ENCODE results near the gene ZNF557.

DNA sequence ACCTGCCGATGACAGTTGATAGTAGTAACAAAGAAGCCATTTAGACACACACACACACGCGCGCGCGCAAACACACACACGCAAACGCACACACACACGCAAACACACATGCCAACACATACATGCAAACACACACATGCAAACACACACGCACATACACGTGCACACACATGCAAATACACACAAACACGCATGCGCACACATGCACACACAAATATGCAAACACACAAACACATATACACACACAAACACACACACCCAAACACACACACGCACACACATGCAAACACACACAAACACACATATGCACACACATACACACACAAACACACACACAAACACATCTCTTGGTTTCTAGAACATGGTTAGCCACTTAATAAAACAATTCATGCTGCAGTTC lies 50.1 kb downstream of the ZNF557 start:
- TF ChIP-seq, protein P1, sequence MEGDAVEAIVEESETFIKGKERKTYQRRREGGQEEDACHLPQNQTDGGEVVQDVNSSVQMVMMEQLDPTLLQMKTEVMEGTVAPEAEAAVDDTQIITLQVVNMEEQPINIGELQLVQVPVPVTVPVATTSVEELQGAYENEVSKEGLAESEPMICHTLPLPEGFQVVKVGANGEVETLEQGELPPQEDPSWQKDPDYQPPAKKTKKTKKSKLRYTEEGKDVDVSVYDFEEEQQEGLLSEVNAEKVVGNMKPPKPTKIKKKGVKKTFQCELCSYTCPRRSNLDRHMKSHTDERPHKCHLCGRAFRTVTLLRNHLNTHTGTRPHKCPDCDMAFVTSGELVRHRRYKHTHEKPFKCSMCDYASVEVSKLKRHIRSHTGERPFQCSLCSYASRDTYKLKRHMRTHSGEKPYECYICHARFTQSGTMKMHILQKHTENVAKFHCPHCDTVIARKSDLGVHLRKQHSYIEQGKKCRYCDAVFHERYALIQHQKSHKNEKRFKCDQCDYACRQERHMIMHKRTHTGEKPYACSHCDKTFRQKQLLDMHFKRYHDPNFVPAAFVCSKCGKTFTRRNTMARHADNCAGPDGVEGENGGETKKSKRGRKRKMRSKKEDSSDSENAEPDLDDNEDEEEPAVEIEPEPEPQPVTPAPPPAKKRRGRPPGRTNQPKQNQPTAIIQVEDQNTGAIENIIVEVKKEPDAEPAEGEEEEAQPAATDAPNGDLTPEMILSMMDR (IDR thresholded peaks at IDR 0.05 in 2 of 3, conservative IDR thresholded peaks at IDR 0.05 in 1 of 3; ENCODE audit: borderline replicate concordance in 1 of 3, insufficient read depth in 1 of 3, low read depth in 2 of 3, low read length in 2 of 3): no peak
- TF ChIP-seq CEBPB (IDR thresholded peaks at IDR 0.05; ENCODE audit: low read depth) (no peak), POLR2AphosphoS5 (IDR thresholded peaks at IDR 0.05; ENCODE audit: low read depth, low read length) (no peak), POLR2A (IDR thresholded peaks at IDR 0.05; ENCODE audit: borderline replicate concordance, extremely low read depth, insufficient read depth, insufficient read length) (no peak)
